Glomerular endothelial cell (primary cell): ENCODE results near the gene DDX54. TPM values are rescaled to one million over a fixed set of nuclear protein-coding genes. Genes with fewer than 3 reads are reported as not detected.

ENCODE experiments used
- DNase-seq: peaks from one replicate; pipeline ENCODE4 v3.0.0-alpha.2; 2011; ENCODE audit warnings: low read depth, low spot score; ENCODE audit errors: extremely low read depth
- total RNA-seq: library from RNA; depleted of rRNA; stranded (reverse); fragments of >200 nt; gene quantifications from 2 replicates; pipeline ENCODE4 v1.2.3, GENCODE V29; 2015

The DDX54 gene
- total RNA-seq, result 57.5 and 71.2 TPM in 2 replicates

- DNase-seq, result no peak
Measured at GRCh38 chr12:113185180-113186032, at the start of gene DDX54, which contains the start of gene RITA1. Gene DDX54, minus strand, starts transcription at chr12:113185478. Its CDS starts 27 bp downstream, at chr12:113185451. Gene RITA1, plus strand, starts transcription at chr12:113185721. Its CDS starts 1,026 bp downstream, at chr12:113186747.

- no peak for DNase-seq
Measured at GRCh38 chr12:113234483-113234882, 49.2 kb upstream of the DDX54 start.

- no peak for DNase-seq
Measured at GRCh38 chr12:113233967-113234366, 48.7 kb upstream of the DDX54 start.

GRCh38 chr12:113232840-113233585, 47.7 kb upstream of the DDX54 start:
- DNase-seq, result no peak

- no peak for DNase-seq
Measured at GRCh38 chr12:113232089-113232839, 47.0 kb upstream of the DDX54 start.

- DNase-seq, result peak; percentile 83
Measured at GRCh38 chr12:113231235-113232088, 46.2 kb upstream of the DDX54 start.

GRCh38 chr12:113230315-113231234, 45.3 kb upstream of the DDX54 start:
- DNase-seq, result no peak

- DNase-seq, result no peak
Measured at GRCh38 chr12:113228394-113229028, 43.2 kb upstream of the DDX54 start.

GRCh38 chr12:113227686-113228391, 42.6 kb upstream of the DDX54 start:
- DNase-seq, result no peak

GRCh38 chr12:113226696-113227568, 41.7 kb upstream of the DDX54 start:
- DNase-seq, result no peak

GRCh38 chr12:113224955-113225354, 39.7 kb upstream of the DDX54 start:
- no peak for DNase-seq

- peak; percentile 90 for DNase-seq
Measured at GRCh38 chr12:113222730-113223531, 37.7 kb upstream of the DDX54 start.

- no peak for DNase-seq
Measured at GRCh38 chr12:113221997-113222729, 36.9 kb upstream of the DDX54 start.

- DNase-seq, result peak; percentile 100
Measured at GRCh38 chr12:113221181-113221996, 36.1 kb upstream of the DDX54 start, which contains the start of gene TPCN1. Gene TPCN1, plus strand, starts transcription at chr12:113221464. Its CDS starts 5,389 bp downstream, at chr12:113226853.
